K562 (cell line): ENCODE results near the gene CHD5.

Experiments used
- BCLAF1 ChIP-seq, 2 experiments: fragments of 450-650 bp in 1 of 2; IDR thresholded peaks; 2 replicates each; pipeline ENCODE4 v1.6.1; 2011 to 2017; ENCODE audit warnings: low read depth in 2 of 2, antibody characterized with exemption in 1 of 2, borderline replicate concordance in 1 of 2, low read length in 1 of 2, mild to moderate bottlenecking in 1 of 2, mixed read lengths in 1 of 2; ENCODE audit not compliant: control insufficient read depth in 1 of 2
- ELK1 ChIP-seq: sonication (generic); formaldehyde crosslinking; IDR thresholded peaks from 2 replicates; pipeline ENCODE4 v1.8.1; 2022; ENCODE audit warnings: missing genetic modification reagents
- EZH2 ChIP-seq: IDR thresholded peaks from 2 replicates; pipeline ENCODE4 v1.6.1; 2012; ENCODE audit warnings: low read depth, mild to moderate bottlenecking, inconsistent platforms, low read length, borderline replicate concordance
- NBN ChIP-seq: fragments of 450-650 bp; IDR thresholded peaks from 2 replicates; pipeline ENCODE4 v1.6.1; 2016; ENCODE audit warnings: low read depth, mild to moderate bottlenecking
- PHF21A ChIP-seq: fragments of 450-650 bp; IDR thresholded peaks from 2 replicates; pipeline ENCODE4 v1.6.1; 2017; ENCODE audit warnings: low read depth, borderline replicate concordance
- POLR2AphosphoS5 ChIP-seq: IDR thresholded peaks from 2 replicates; pipeline ENCODE4 v1.6.1; 2011; ENCODE audit warnings: mild to moderate bottlenecking, low read depth, low read length, moderate library complexity; ENCODE audit not compliant: control insufficient read depth, insufficient read depth
- SETDB1 ChIP-seq: IDR thresholded peaks from one replicate; pipeline ENCODE4 v1.6.1; 2012; ENCODE audit warnings: low read length, control low read depth, inconsistent platforms
- SMARCA5 ChIP-seq: fragments of 450-650 bp; IDR thresholded peaks from 2 replicates; pipeline ENCODE4 v1.6.1; 2016
- ZBTB33 ChIP-seq: sonication (generic); formaldehyde crosslinking; IDR thresholded peaks from 2 replicates; pipeline ENCODE4 v1.8.1; 2023; ENCODE audit warnings: mild to moderate bottlenecking, missing genetic modification reagents
- ZNF449 ChIP-seq: fragments of 250-450 bp; sonication (Bioruptor Pico); IDR thresholded peaks from 2 replicates; pipeline ENCODE4 v1.8.0; 2022; ENCODE audit warnings: moderate library complexity, mild to moderate bottlenecking, inconsistent platforms

- TF ChIP-seq SETDB1 (no peak), SMARCA5 (no peak), PHF21A (no peak), ELK1 (no peak), EZH2 (no peak), ZBTB33 (no peak), ZNF449 (CRISPR knock-in tag) (no peak), POLR2AphosphoS5 (no peak), NBN (no peak), BCLAF1 (IDR thresholded peaks at IDR 0.05; ENCODE audit: borderline replicate concordance in 1 of 2, control insufficient read depth in 1 of 2, low read depth in 2 of 2, low read length in 1 of 2) (no peak)
These were observed 61.7 kb downstream of the CHD5 start for GRCh38 chr1:6118415-6118814.
